Activated naive CD4-positive, alpha-beta T cell treated with anti-CD3 and anti-CD28 coated beads, Interleukin-2, amount 50 U/mL, for 24 hours (primary cell): ENCODE results near the gene ATP1A4.

Experiments used
- H3K27ac Mint-ChIP-seq: one replicate; pipeline ENCODE4 v1.8.0; 2021; ENCODE audit warnings: mild to moderate bottlenecking, mixed read lengths
- H3K27me3 Mint-ChIP-seq: one replicate; pipeline ENCODE4 v1.8.0; 2021; ENCODE audit warnings: mixed read lengths
- H3K36me3 Mint-ChIP-seq: one replicate; pipeline ENCODE4 v1.8.0; 2021; ENCODE audit warnings: mixed read lengths
- H3K4me1 Mint-ChIP-seq: one replicate; pipeline ENCODE4 v1.8.0; 2021; ENCODE audit warnings: mixed read lengths
- H3K4me3 Mint-ChIP-seq: one replicate; pipeline ENCODE4 v1.8.0; 2021; ENCODE audit warnings: mild to moderate bottlenecking, mixed read lengths
- H3K9me3 Mint-ChIP-seq: one replicate; pipeline ENCODE4 v1.8.0; 2021; ENCODE audit warnings: mixed read lengths

ATP1A4 gene

GRCh38 chr1:160130486-160130885 lies 20.9 kb upstream of the ATP1A4 start:
- Mint-ChIP-seq H3K36me3 (no peaks in the 10 kb centered on the region), H3K27me3 (peaks cover 6% of the 10 kb centered on the region), H3K4me3 (no peak overlapping the region), H3K9me3 (no peaks in the 10 kb centered on the region), H3K27ac (no peak overlapping the region), H3K4me1 (no peaks in the 10 kb centered on the region)

GRCh38 chr1:160130939-160131338 lies 20.5 kb upstream of the ATP1A4 start:
- H3K4me3 Mint-ChIP-seq = no peak overlapping the region
- H3K9me3 Mint-ChIP-seq = no peaks in the 10 kb centered on the region
- peaks cover 6% of the 10 kb centered on the region for H3K27me3 Mint-ChIP-seq
- H3K36me3 Mint-ChIP-seq = no peaks in the 10 kb centered on the region
- no peaks in the 10 kb centered on the region for H3K4me1 Mint-ChIP-seq
- no peak overlapping the region for H3K27ac Mint-ChIP-seq

GRCh38 chr1:160131803-160132565 lies 19.4 kb upstream of the ATP1A4 start:
- H3K27me3 Mint-ChIP-seq = peaks cover 6% of the 10 kb centered on the region
- no peaks in the 10 kb centered on the region for H3K9me3 Mint-ChIP-seq
- H3K27ac Mint-ChIP-seq = no peak overlapping the region
- no peaks in the 10 kb centered on the region for H3K4me1 Mint-ChIP-seq
- no peaks in the 10 kb centered on the region for H3K36me3 Mint-ChIP-seq
- no peak overlapping the region for H3K4me3 Mint-ChIP-seq

- Mint-ChIP-seq H3K27me3 (peaks cover 6% of the 10 kb centered on the region), H3K4me1 (no peaks in the 10 kb centered on the region), H3K4me3 (no peak overlapping the region), H3K27ac (no peak overlapping the region), H3K9me3 (no peaks in the 10 kb centered on the region), H3K36me3 (no peaks in the 10 kb centered on the region)
These were observed 17.2 kb upstream of the ATP1A4 start for GRCh38 chr1:160133990-160134770.

- Mint-ChIP-seq H3K27ac (no peak overlapping the region), H3K36me3 (no peaks in the 10 kb centered on the region), H3K9me3 (no peaks in the 10 kb centered on the region), H3K4me3 (no peak overlapping the region), H3K27me3 (peaks cover 6% of the 10 kb centered on the region), H3K4me1 (no peaks in the 10 kb centered on the region)
These were observed 16.4 kb upstream of the ATP1A4 start for GRCh38 chr1:160134791-160135572.

GRCh38 chr1:160136121-160136925 lies 15.1 kb upstream of the ATP1A4 start:
- H3K4me1 Mint-ChIP-seq = no peaks in the 10 kb centered on the region
- H3K27me3 Mint-ChIP-seq = peaks cover 2% of the 10 kb centered on the region
- H3K4me3 Mint-ChIP-seq = no peak overlapping the region
- no peak overlapping the region for H3K27ac Mint-ChIP-seq
- no peaks in the 10 kb centered on the region for H3K36me3 Mint-ChIP-seq
- no peaks in the 10 kb centered on the region for H3K9me3 Mint-ChIP-seq

GRCh38 chr1:160136926-160137200 lies 14.5 kb upstream of the ATP1A4 start:
- H3K9me3 Mint-ChIP-seq = no peaks in the 10 kb centered on the region
- no peak overlapping the region for H3K27ac Mint-ChIP-seq
- H3K36me3 Mint-ChIP-seq = no peaks in the 10 kb centered on the region
- H3K4me1 Mint-ChIP-seq = no peaks in the 10 kb centered on the region
- no peak overlapping the region for H3K4me3 Mint-ChIP-seq
- peaks cover 2% of the 10 kb centered on the region for H3K27me3 Mint-ChIP-seq

GRCh38 chr1:160137216-160137862 lies 14.1 kb upstream of the ATP1A4 start:
- no peak overlapping the region for H3K4me3 Mint-ChIP-seq
- H3K27ac Mint-ChIP-seq = no peak overlapping the region
- H3K4me1 Mint-ChIP-seq = no peaks in the 10 kb centered on the region
- H3K27me3 Mint-ChIP-seq = peaks cover 2% of the 10 kb centered on the region
- no peaks in the 10 kb centered on the region for H3K36me3 Mint-ChIP-seq
- no peaks in the 10 kb centered on the region for H3K9me3 Mint-ChIP-seq

- Mint-ChIP-seq H3K27ac (no peak overlapping the region), H3K9me3 (no peaks in the 10 kb centered on the region), H3K4me3 (no peak overlapping the region)
These were observed 11.6 kb upstream of the ATP1A4 start for GRCh38 chr1:160139840-160140239.

GRCh38 chr1:160143695-160144094 lies 7.7 kb upstream of the ATP1A4 start:
- Mint-ChIP-seq H3K4me3 (no peak overlapping the region), H3K9me3 (no peaks in the 10 kb centered on the region), H3K36me3 (no peaks in the 10 kb centered on the region), H3K27me3 (peaks cover 4% of the 10 kb centered on the region), H3K27ac (no peak overlapping the region), H3K4me1 (no peaks in the 10 kb centered on the region)

More at GRCh38 chr1:160139840-160140239, 11.6 kb upstream of the ATP1A4 start:
- H3K4me1 Mint-ChIP-seq = no peaks in the 10 kb centered on the region
- no peaks in the 10 kb centered on the region for H3K36me3 Mint-ChIP-seq
- peaks cover 2% of the 10 kb centered on the region for H3K27me3 Mint-ChIP-seq

GRCh38 chr1:160144921-160145320 lies 6.5 kb upstream of the ATP1A4 start:
- Mint-ChIP-seq H3K36me3 (no peaks in the 10 kb centered on the region), H3K27me3 (peaks cover 4% of the 10 kb centered on the region), H3K27ac (no peak overlapping the region)

GRCh38 chr1:160146107-160146506 lies 5.3 kb upstream of the ATP1A4 start:
- Mint-ChIP-seq H3K9me3 (no peaks in the 10 kb centered on the region), H3K4me1 (no peaks in the 10 kb centered on the region)

More at GRCh38 chr1:160144921-160145320, 6.5 kb upstream of the ATP1A4 start:
- no peak overlapping the region for H3K4me3 Mint-ChIP-seq
- H3K4me1 Mint-ChIP-seq = no peaks in the 10 kb centered on the region
- no peaks in the 10 kb centered on the region for H3K9me3 Mint-ChIP-seq

GRCh38 chr1:160148121-160148520 lies 3.3 kb upstream of the ATP1A4 start:
- Mint-ChIP-seq H3K9me3 (no peaks in the 10 kb centered on the region), H3K27ac (no peak overlapping the region), H3K27me3 (peaks cover 2% of the 10 kb centered on the region), H3K36me3 (no peaks in the 10 kb centered on the region), H3K4me3 (no peak overlapping the region), H3K4me1 (no peaks in the 10 kb centered on the region)

More at GRCh38 chr1:160146107-160146506, 5.3 kb upstream of the ATP1A4 start:
- Mint-ChIP-seq H3K27ac (no peak overlapping the region), H3K36me3 (no peaks in the 10 kb centered on the region), H3K4me3 (no peak overlapping the region), H3K27me3 (peaks cover 4% of the 10 kb centered on the region)

- H3K27ac Mint-ChIP-seq = no peak overlapping the region
- H3K4me3 Mint-ChIP-seq = no peak overlapping the region
- H3K9me3 Mint-ChIP-seq = no peaks in the 10 kb centered on the region
- no peaks in the 10 kb centered on the region for H3K36me3 Mint-ChIP-seq
- no peaks in the 10 kb centered on the region for H3K4me1 Mint-ChIP-seq
- H3K27me3 Mint-ChIP-seq = peaks cover 2% of the 10 kb centered on the region
These were observed 2.2 kb upstream of the ATP1A4 start for GRCh38 chr1:160149233-160149632.

GRCh38 chr1:160149716-160150115 lies 1.7 kb upstream of the ATP1A4 start:
- no peaks in the 10 kb centered on the region for H3K36me3 Mint-ChIP-seq
- no peaks in the 10 kb centered on the region for H3K4me1 Mint-ChIP-seq
- no peak overlapping the region for H3K4me3 Mint-ChIP-seq
- no peak overlapping the region for H3K27ac Mint-ChIP-seq
- no peaks in the 10 kb centered on the region for H3K9me3 Mint-ChIP-seq
- H3K27me3 Mint-ChIP-seq = peaks cover 2% of the 10 kb centered on the region
